ENCODE data around the gene EIF4G3. TPM values are rescaled to one million over a fixed set of nuclear protein-coding genes. Genes with fewer than 3 reads are reported as not detected.
A peak's percentile ranks its signal among the peaks of the same experiment; 100 is the strongest.

Gene EIF4G3
- total and polyA plus RNA-seq, 9 of the 15 experiments (the other 6 are each of a cell fraction or from before 2014, with no cell fraction given): 6.7 to 40.5 (median 32.1) TPM

GRCh38 chr1:21032741-21033140 lies 144.0 kb downstream of the EIF4G3 start:
- CTCF ChIA-PET (ENCODE audit: low intra/inter-chr PET ratio): interaction anchor here (1.0 kb wide), 1 partner anchor 10 kb away, joined by 3 read pairs; no protein-coding TSS in a partner anchor
- H3K9me1 ChIP-seq (ENCODE audit: control insufficient read depth, insufficient read depth, low read length): no peaks in the 10 kb centered on the region
- POLR2A ChIA-PET: interaction anchor here (5.3 kb wide), 1 partner anchor 11 kb away, joined by 22 read pairs; no protein-coding TSS in a partner anchor
- H3K9ac ChIP-seq (ENCODE audit: insufficient read depth in 1 of 2, low read depth in 2 of 2, low read length in 2 of 2): no peak overlapping the region
- 58% methylated on average over 3 of the region's 3 CpGs for WGBS (ENCODE audit: insufficient coverage, low coverage, missing lambda C conversion rate)
- DNase-seq (ENCODE audit: extremely low read depth in 1 of 4, low spot score in 3 of 4) (no peak), FAIRE-seq (no peak), ATAC-seq (no peak)
- no peak overlapping the region for H3K27ac ChIP-seq (ENCODE audit: extremely low read depth, low read depth, low read length)
- H3K27me3 ChIP-seq (ENCODE audit: control insufficient read depth in 2 of 2, insufficient read depth in 2 of 2, low read length in 2 of 2): no peaks in the 10 kb centered on the region
- H4K20me1 ChIP-seq (replicated peaks; ENCODE audit: control insufficient read depth, insufficient read depth, low read length): no peaks in the 10 kb centered on the region
- H3K36me3 ChIP-seq (ENCODE audit: control insufficient read depth, insufficient read depth, low read length): no peaks in the 10 kb centered on the region
- H3K4me3 ChIP-seq: no peak overlapping the region
- no peak overlapping the region for H2AFZ ChIP-seq (ENCODE audit: low read depth, low read length)
- H3K79me2 ChIP-seq (ENCODE audit: control insufficient read depth, insufficient read depth, low read length): peaks cover 8% of the 10 kb centered on the region; the same call in 2 of the 3 replicates
- no peak for TF ChIP-seq RBM34 (IDR thresholded peaks at IDR 0.05; ENCODE audit: borderline replicate concordance, insufficient read depth, low read length)
- in situ Hi-C loops (cut with MboI): no loop called here
- intact Hi-C loops (cut with micrococcal nuclease): no loop called here
- 0 out of 2 replicates have a peak, but pooled peaks cover 2% of the 10 kb centered on the region for H3K9me3 ChIP-seq (replicated peaks; ENCODE audit: control insufficient read depth, insufficient read depth, low read depth, low read length)
- peaks cover 9 to 23% of the 10 kb centered on the region in 2 experiments; a peak in 4 of 5 replicates for H3K4me1 ChIP-seq (replicated peaks in 1 of 2; ENCODE audit: control insufficient read depth in 2 of 2, insufficient read depth in 2 of 2, low read length in 2 of 2)
- no peak overlapping the region for H3K4me2 ChIP-seq (ENCODE audit: insufficient read depth, low read length)
- no TSS peak for BruUV-seq (replicated peaks)

- Histone ChIP-seq H3K4me2 (ENCODE audit: insufficient read depth, low read length) (no peak overlapping the region), H3K9me1 (ENCODE audit: control insufficient read depth, insufficient read depth, low read length) (no peaks in the 10 kb centered on the region), H4K20me1 (replicated peaks; ENCODE audit: control insufficient read depth, insufficient read depth, low read length) (no peaks in the 10 kb centered on the region), H3K27ac (ENCODE audit: extremely low read depth, low read depth, low read length) (0 out of 3 replicates have a peak overlapping the region, but pooled peaks have one; percentile 0), H3K36me3 (ENCODE audit: control insufficient read depth, insufficient read depth, low read length) (no peaks in the 10 kb centered on the region), H2AFZ (ENCODE audit: low read depth, low read length) (no peak overlapping the region), H3K27me3 (ENCODE audit: control insufficient read depth in 2 of 2, insufficient read depth in 2 of 2, low read length in 2 of 2) (no peaks in the 10 kb centered on the region), H3K79me2 (ENCODE audit: control insufficient read depth, insufficient read depth, low read length) (peaks cover 18% of the 10 kb centered on the region), H3K4me3 (no peak overlapping the region), H3K9me3 (replicated peaks; ENCODE audit: control insufficient read depth, insufficient read depth, low read depth, low read length) (no peaks in the 10 kb centered on the region), H3K4me1 (replicated peaks in 1 of 2; ENCODE audit: control insufficient read depth in 2 of 2, insufficient read depth in 2 of 2, low read length in 2 of 2) (peaks cover 17 to 33% of the 10 kb centered on the region in 2 experiments), H3K9ac (ENCODE audit: insufficient read depth in 1 of 2, low read depth in 2 of 2, low read length in 2 of 2) (no peak overlapping the region)
- WGBS (ENCODE audit: insufficient coverage, low coverage, missing lambda C conversion rate): 65% methylated on average over 1 of the region's 1 CpG
- CTCF ChIA-PET (ENCODE audit: low intra/inter-chr PET ratio): no interaction called here
- POLR2A ChIA-PET: interaction anchor here (5.3 kb wide), 1 partner anchor 13 kb away, joined by 22 read pairs; no protein-coding TSS in a partner anchor
- no peak for DNase-seq (ENCODE audit: extremely low read depth in 1 of 4, low spot score in 3 of 4)
- in situ Hi-C loops (cut with MboI) (no loop called here), intact Hi-C loops (cut with micrococcal nuclease) (no loop called here)
- no peak for ATAC-seq
- BruUV-seq (replicated peaks): no TSS peak
- no peak for FAIRE-seq
- TF ChIP-seq MITF (IDR thresholded peaks at IDR 0.05) (no peak), RAD51 (IDR thresholded peaks at IDR 0.05; ENCODE audit: borderline replicate concordance, low read depth) (peak; percentile 92), ZBTB33 (CRISPR knock-in tag; IDR thresholded peaks at IDR 0.05) (no peak), ZNF431 (CRISPR knock-in tag; IDR thresholded peaks at IDR 0.05) (peak; percentile 94), ERF (CRISPR knock-in tag; IDR thresholded peaks at IDR 0.05) (no peak), KAT8 (IDR thresholded peaks at IDR 0.05; ENCODE audit: low read depth) (no peak)
- TF ChIP-seq, protein P1, sequence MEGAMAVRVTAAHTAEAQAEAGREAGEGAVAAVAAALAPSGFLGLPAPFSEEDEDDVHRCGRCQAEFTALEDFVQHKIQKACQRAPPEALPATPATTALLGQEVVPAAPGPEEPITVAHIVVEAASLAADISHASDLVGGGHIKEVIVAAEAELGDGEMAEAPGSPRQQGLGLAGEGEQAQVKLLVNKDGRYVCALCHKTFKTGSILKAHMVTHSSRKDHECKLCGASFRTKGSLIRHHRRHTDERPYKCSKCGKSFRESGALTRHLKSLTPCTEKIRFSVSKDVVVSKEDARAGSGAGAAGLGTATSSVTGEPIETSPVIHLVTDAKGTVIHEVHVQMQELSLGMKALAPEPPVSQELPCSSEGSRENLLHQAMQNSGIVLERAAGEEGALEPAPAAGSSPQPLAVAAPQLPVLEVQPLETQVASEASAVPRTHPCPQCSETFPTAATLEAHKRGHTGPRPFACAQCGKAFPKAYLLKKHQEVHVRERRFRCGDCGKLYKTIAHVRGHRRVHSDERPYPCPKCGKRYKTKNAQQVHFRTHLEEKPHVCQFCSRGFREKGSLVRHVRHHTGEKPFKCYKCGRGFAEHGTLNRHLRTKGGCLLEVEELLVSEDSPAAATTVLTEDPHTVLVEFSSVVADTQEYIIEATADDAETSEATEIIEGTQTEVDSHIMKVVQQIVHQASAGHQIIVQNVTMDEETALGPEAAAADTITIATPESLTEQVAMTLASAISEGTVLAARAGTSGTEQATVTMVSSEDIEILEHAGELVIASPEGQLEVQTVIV (CRISPR knock-in tag; IDR thresholded peaks at IDR 0.05; ENCODE audit: borderline replicate concordance): no peak
Observed at GRCh38 chr1:21030181-21030580, 146.5 kb downstream of the EIF4G3 start.

Measured in K562 (cell line).